Medulla oblongata (tissue), 1 donor: ENCODE measurements around the gene TBXAS1.
"Not testable (repeated sequence)": the region's sequence is repeated elsewhere in the genome, so short reads cannot be mapped to it uniquely, and the experiment has no call there.

Source experiments
- DNase-seq: peaks from one replicate; pipeline ENCODE4 v3.0.0-alpha.2; 2015; ENCODE audit errors: extremely low spot score

The TBXAS1 gene

GRCh38 chr7:139914306-139915267 is 85.5 kb downstream of the TBXAS1 start:
- DNase-seq = no peak

GRCh38 chr7:139915268-139915863 is 86.3 kb downstream of the TBXAS1 start:
- DNase-seq = no peak

GRCh38 chr7:139915864-139916716 is 87.0 kb downstream of the TBXAS1 start:
- DNase-seq = no peak

GRCh38 chr7:139916717-139917395 is 87.8 kb downstream of the TBXAS1 start:
- no peak for DNase-seq

GRCh38 chr7:139917851-139918250 is 88.8 kb downstream of the TBXAS1 start:
- DNase-seq = no peak

- no peak for DNase-seq
Measured at GRCh38 chr7:139918480-139918879, 89.4 kb downstream of the TBXAS1 start.

GRCh38 chr7:139923090-139923489 is 94.0 kb downstream of the TBXAS1 start:
- DNase-seq = no peak

GRCh38 chr7:139924461-139924860 is 95.4 kb downstream of the TBXAS1 start:
- no peak for DNase-seq

- DNase-seq = not testable (repeated sequence)
Measured at GRCh38 chr7:139929221-139929620, 100.2 kb downstream of the TBXAS1 start.

GRCh38 chr7:139930286-139930965 is 101.4 kb downstream of the TBXAS1 start:
- DNase-seq = no peak

GRCh38 chr7:139931190-139931934 is 102.3 kb downstream of the TBXAS1 start:
- DNase-seq = no peak

GRCh38 chr7:139932531-139932930 is 103.5 kb downstream of the TBXAS1 start:
- no peak for DNase-seq

- DNase-seq = no peak
Measured at GRCh38 chr7:139936760-139937310, 107.8 kb downstream of the TBXAS1 start.

- peak; percentile 46 for DNase-seq
Measured at GRCh38 chr7:139937715-139938114, 108.7 kb downstream of the TBXAS1 start.

- no peak for DNase-seq
Measured at GRCh38 chr7:139940866-139941265, 111.8 kb downstream of the TBXAS1 start.

- DNase-seq = no peak
Measured at GRCh38 chr7:139941421-139941820, 112.4 kb downstream of the TBXAS1 start.

GRCh38 chr7:139941866-139942265 is 112.8 kb downstream of the TBXAS1 start:
- no peak for DNase-seq

GRCh38 chr7:139942636-139943035 is 113.6 kb downstream of the TBXAS1 start:
- DNase-seq = no peak

GRCh38 chr7:139943401-139943800 is 114.3 kb downstream of the TBXAS1 start:
- DNase-seq = no peak

GRCh38 chr7:139944248-139944647 is 115.2 kb downstream of the TBXAS1 start:
- DNase-seq = no peak
